DND-41 (cell line): ENCODE measurements around the gene RARRES1.

Experiments used
- ATAC-seq: fragments of 200-7000 bp; cut with Tn5 transposase; 3 replicates; pipeline ENCODE4 v1.9.1; 2021; ENCODE audit warnings: low read depth; ENCODE audit not compliant: insufficient read depth
- DNase-seq: peaks from one replicate; pipeline ENCODE4 v3.0.0-alpha.2; 2020
- H2AFZ ChIP-seq: 2 replicates; pipeline ENCODE4 v1.6.0; 2012; ENCODE audit warnings: low read depth, low read length
- H3K27ac ChIP-seq: 2 replicates; pipeline ENCODE4 v1.5.1; 2012; ENCODE audit warnings: low read length, inconsistent platforms
- H3K27me3 ChIP-seq: fragments of 200-600 bp; sonication (generic); 2 replicates; pipeline ENCODE4 v1.6.0; 2012; ENCODE audit warnings: low read length, mild to moderate bottlenecking, inconsistent platforms; ENCODE audit not compliant: insufficient read depth, poor library complexity
- H3K36me3 ChIP-seq: 2 replicates; pipeline ENCODE4 v1.5.1; 2012; ENCODE audit warnings: low read length, inconsistent platforms; ENCODE audit not compliant: insufficient read depth
- H3K4me1 ChIP-seq: 2 replicates; pipeline ENCODE4 v1.5.1; 2012; ENCODE audit warnings: mild to moderate bottlenecking, low read length; ENCODE audit not compliant: insufficient read depth
- H3K4me2 ChIP-seq: 2 replicates; pipeline ENCODE4 v1.6.0; 2012; ENCODE audit warnings: mild to moderate bottlenecking, moderate library complexity, low read length, inconsistent platforms; ENCODE audit not compliant: insufficient read depth
- H3K4me3 ChIP-seq, 2 experiments: fragments of 200-600 bp in 1 of 2; shearing (Covaris generic) in 1 of 2; 2 replicates each; pipeline ENCODE4 v1.5.1; 2012 to 2016; ENCODE audit warnings: inconsistent platforms in 2 of 2, low read length in 2 of 2, mild to moderate bottlenecking in 2 of 2, low read depth in 1 of 2, moderate library complexity in 1 of 2
- H3K79me2 ChIP-seq: 2 replicates; pipeline ENCODE4 v1.6.0; 2012; ENCODE audit warnings: low read length, inconsistent platforms; ENCODE audit not compliant: insufficient read depth
- H3K9ac ChIP-seq: 2 replicates; pipeline ENCODE4 v1.6.0; 2012; ENCODE audit warnings: low read depth, mild to moderate bottlenecking, inconsistent platforms, low read length, moderate library complexity
- H3K9me3 ChIP-seq: 2 replicates; pipeline ENCODE4 v1.5.1; 2012; ENCODE audit warnings: low read length, moderate library complexity, mild to moderate bottlenecking, inconsistent platforms; ENCODE audit not compliant: insufficient read depth, severe bottlenecking
- H4K20me1 ChIP-seq: 2 replicates; pipeline ENCODE4 v1.6.0; 2012; ENCODE audit warnings: low read length; ENCODE audit not compliant: insufficient read depth
- EZH2 ChIP-seq: IDR thresholded peaks from 3 replicates; pipeline ENCODE4 v1.6.1; 2012; ENCODE audit warnings: borderline replicate concordance, low read depth, mild to moderate bottlenecking, moderate library complexity, low read length, inconsistent platforms; ENCODE audit not compliant: severe bottlenecking
- TF ChIP-seq, protein P1 (sequence below): IDR thresholded peaks from 2 replicates; pipeline ENCODE4 v1.5.1; 2012; ENCODE audit warnings: borderline replicate concordance, low read length, moderate library complexity, mild to moderate bottlenecking; ENCODE audit not compliant: poor library complexity, severe bottlenecking; ENCODE audit errors: extremely low read depth

Gene RARRES1

GRCh38 chr3:158770741-158771350 is 38.6 kb upstream of the RARRES1 start:
- Histone ChIP-seq H3K9me3 (no peaks in the 10 kb centered on the region), H3K4me1 (no peaks in the 10 kb centered on the region), H3K27me3 (no peaks in the 10 kb centered on the region), H3K9ac (no peak overlapping the region), H2AFZ (no peak overlapping the region), H4K20me1 (no peaks in the 10 kb centered on the region), H3K4me2 (no peak overlapping the region), H3K79me2 (no peaks in the 10 kb centered on the region), H3K4me3 (no peak overlapping the region), H3K27ac (no peak overlapping the region), H3K36me3 (no peaks in the 10 kb centered on the region)
- no peak for DNase-seq
- TF ChIP-seq EZH2, result no peak
- TF ChIP-seq, protein P1, sequence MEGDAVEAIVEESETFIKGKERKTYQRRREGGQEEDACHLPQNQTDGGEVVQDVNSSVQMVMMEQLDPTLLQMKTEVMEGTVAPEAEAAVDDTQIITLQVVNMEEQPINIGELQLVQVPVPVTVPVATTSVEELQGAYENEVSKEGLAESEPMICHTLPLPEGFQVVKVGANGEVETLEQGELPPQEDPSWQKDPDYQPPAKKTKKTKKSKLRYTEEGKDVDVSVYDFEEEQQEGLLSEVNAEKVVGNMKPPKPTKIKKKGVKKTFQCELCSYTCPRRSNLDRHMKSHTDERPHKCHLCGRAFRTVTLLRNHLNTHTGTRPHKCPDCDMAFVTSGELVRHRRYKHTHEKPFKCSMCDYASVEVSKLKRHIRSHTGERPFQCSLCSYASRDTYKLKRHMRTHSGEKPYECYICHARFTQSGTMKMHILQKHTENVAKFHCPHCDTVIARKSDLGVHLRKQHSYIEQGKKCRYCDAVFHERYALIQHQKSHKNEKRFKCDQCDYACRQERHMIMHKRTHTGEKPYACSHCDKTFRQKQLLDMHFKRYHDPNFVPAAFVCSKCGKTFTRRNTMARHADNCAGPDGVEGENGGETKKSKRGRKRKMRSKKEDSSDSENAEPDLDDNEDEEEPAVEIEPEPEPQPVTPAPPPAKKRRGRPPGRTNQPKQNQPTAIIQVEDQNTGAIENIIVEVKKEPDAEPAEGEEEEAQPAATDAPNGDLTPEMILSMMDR, result no peak
- ATAC-seq, result no peak

DNA sequence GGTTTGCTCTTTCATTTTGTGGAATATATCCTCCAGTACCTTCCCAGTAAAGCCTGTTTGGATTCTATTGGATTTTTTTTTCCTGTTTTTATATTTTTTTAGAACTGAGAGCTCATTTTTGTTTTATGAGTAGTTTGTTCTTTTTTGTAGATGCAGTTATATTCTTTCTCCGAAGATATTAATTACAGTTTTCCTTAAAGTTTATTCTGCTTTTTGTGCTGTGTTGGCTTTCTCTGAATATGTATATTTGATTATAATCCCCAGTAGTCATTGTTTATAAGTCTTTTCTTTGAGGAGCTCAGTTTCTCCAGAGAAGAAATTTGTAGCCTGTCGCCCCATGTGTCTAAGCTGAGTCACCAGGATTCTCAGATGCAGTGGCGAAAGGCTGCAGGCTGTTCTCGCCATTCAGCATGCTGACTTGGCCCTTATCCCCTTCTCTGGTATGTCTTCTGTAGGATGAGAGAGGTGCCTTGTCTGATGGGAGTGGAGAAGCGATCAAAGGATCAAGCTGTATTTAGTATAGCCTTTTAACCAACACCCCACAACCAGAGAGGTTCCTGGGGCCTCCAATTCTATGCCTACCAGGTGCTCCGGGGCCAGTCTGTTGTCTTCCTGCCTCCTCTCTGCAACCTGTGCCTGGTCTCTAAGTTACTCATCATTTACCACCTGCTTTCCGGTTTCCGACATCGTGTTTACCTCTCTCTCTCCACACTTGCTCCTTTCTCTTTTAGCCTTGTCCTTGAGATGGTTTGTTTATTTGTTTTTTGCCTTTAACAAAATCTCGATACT is 37.9 kb upstream of the RARRES1 start:
- H3K4me2 ChIP-seq, result no peak overlapping the region
- H3K4me3 ChIP-seq, result no peak overlapping the region
- H3K9me3 ChIP-seq, result no peaks in the 10 kb centered on the region
- no peaks in the 10 kb centered on the region for H3K79me2 ChIP-seq
- TF ChIP-seq EZH2, result no peak
- TF ChIP-seq, protein P1, result no peak
- H4K20me1 ChIP-seq, result no peaks in the 10 kb centered on the region
- H2AFZ ChIP-seq, result no peak overlapping the region
- no peak overlapping the region for H3K27ac ChIP-seq
- no peaks in the 10 kb centered on the region for H3K27me3 ChIP-seq
- ATAC-seq (no peak), DNase-seq (no peak)
- no peaks in the 10 kb centered on the region for H3K4me1 ChIP-seq
- H3K36me3 ChIP-seq, result no peaks in the 10 kb centered on the region
- no peak overlapping the region for H3K9ac ChIP-seq

DNA sequence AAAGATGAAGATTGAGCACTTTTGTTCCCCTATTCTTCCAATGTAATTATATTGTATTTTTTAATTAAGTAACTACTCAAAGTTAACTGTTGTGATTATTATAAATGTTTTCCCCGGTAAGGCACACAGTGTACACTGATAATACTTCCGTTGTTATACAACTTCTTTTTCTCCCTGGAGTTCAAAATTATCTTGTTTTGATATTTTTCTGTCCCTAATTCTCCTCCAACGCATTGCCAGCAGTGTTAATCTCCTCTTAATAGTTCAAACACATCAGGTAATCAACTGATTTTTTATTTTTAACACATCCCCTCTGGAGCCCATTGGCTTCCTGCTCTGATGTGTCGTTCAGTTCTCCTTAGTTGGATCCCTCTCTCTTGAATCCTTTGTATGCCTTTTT is 37.3 kb upstream of the RARRES1 start:
- H3K4me1 ChIP-seq, result no peaks in the 10 kb centered on the region
- ATAC-seq (no peak), DNase-seq (no peak)
- H3K27ac ChIP-seq, result no peak overlapping the region
- no peaks in the 10 kb centered on the region for H3K36me3 ChIP-seq
- H3K27me3 ChIP-seq, result no peaks in the 10 kb centered on the region
- no peak overlapping the region for H2AFZ ChIP-seq
- H3K4me3 ChIP-seq, result no peak overlapping the region
- TF ChIP-seq EZH2, result no peak
- H3K79me2 ChIP-seq, result no peaks in the 10 kb centered on the region
- H3K9ac ChIP-seq, result no peak overlapping the region
- H3K4me2 ChIP-seq, result no peak overlapping the region
- H3K9me3 ChIP-seq, result no peaks in the 10 kb centered on the region
- no peaks in the 10 kb centered on the region for H4K20me1 ChIP-seq

DNA sequence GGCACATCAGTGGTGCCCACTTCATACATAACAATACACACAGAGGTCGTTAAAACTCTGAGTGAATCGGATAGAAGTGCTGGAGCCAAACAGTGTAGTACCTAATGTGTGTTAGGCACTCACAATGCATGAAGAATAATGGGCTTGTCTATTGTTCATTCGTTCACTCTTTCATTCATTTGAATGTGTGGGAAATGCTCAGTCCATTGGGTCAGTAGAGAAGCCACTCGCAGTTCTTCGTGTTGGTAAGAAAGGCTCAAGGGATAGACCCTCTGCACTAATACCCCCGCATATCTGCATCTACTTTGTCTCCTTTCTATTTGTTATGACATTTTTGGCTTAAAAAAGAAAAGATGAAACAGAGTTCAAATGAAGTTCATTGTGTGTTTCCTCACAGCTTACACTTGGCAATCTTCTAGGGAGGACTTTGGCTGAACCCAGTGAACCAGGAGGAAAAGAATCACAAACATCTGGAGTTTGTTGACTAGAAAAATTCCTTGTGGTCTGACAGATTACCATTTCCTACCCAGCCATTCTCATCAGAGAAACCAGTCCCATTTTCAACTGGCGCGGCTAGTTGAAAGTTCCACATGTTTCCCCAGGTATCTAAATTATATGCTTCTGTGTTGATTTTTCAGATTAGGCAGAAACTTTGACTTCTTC is 36.8 kb upstream of the RARRES1 start:
- DNase-seq (no peak), ATAC-seq (no peak)
- H2AFZ ChIP-seq, result no peak overlapping the region
- H3K9ac ChIP-seq, result no peak overlapping the region
- H3K36me3 ChIP-seq, result no peaks in the 10 kb centered on the region
- no peak overlapping the region for H3K4me3 ChIP-seq
- no peaks in the 10 kb centered on the region for H3K9me3 ChIP-seq
- TF ChIP-seq EZH2, result no peak
- TF ChIP-seq, protein P1, result no peak
- H3K27ac ChIP-seq, result no peak overlapping the region
- no peaks in the 10 kb centered on the region for H3K79me2 ChIP-seq
- H3K4me2 ChIP-seq, result no peak overlapping the region
- no peaks in the 10 kb centered on the region for H3K27me3 ChIP-seq
- H3K4me1 ChIP-seq, result no peaks in the 10 kb centered on the region
- H4K20me1 ChIP-seq, result no peaks in the 10 kb centered on the region
